ENCODE measurements around the gene CACNA1E. TPM values are rescaled to one million over a fixed set of nuclear protein-coding genes. Genes with fewer than 3 reads are reported as not detected.

CACNA1E gene
- total and polyA plus RNA-seq, 2 experiments from 2014 or later, result 0.32 to 1.1 TPM

DNA sequence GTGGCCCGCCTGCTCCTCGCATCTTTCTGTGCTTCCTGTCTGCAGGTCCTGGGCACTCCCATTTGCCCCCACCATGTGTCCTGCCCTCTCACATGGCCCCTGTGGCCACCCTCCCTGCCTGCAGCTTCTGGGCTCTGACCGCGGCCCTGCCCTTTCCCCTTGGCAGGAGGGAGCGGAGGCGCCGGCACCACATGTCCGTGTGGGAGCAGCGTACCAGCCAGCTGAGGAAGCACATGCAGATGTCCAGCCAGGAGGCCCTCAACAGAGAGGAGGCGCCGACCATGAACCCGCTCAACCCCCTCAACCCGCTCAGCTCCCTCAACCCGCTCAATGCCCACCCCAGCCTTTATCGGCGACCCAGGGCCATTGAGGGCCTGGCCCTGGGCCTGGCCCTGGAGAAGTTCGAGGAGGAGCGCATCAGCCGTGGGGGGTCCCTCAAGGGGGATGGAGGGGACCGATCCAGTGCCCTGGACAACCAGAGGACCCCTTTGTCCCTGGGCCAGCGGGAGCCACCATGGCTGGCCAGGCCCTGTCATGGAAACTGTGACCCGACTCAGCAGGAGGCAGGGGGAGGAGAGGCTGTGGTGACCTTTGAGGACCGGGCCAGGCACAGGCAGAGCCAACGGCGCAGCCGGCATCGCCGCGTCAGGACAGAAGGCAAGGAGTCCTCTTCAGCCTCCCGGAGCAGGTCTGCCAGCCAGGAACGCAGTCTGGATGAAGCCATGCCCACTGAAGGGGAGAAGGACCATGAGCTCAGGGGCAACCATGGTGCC lies 249.1 kb downstream of the CACNA1E start:
- H3K27ac Mint-ChIP-seq, result no peak overlapping the region
- no peaks in the 10 kb centered on the region for H3K9me2 ChIP-seq (ENCODE audit: insufficient read depth)
- H3K36me3 ChIP-seq (ENCODE audit: insufficient read depth), result no peaks in the 10 kb centered on the region
- H3K27ac ChIP-seq (ENCODE audit: low read depth), result no peak overlapping the region
- H3K9me3 Mint-ChIP-seq, result no peaks in the 10 kb centered on the region; the same call in 2 of the 3 replicates
- no peaks in the 10 kb centered on the region for H3K79me2 ChIP-seq (replicated peaks; ENCODE audit: insufficient read depth)
- ATAC-seq, result no peak
- no peaks in the 10 kb centered on the region for H3K4me1 ChIP-seq (ENCODE audit: insufficient read depth)
- TF ChIP-seq STAT1 (IDR thresholded peaks at IDR 0.05; ENCODE audit: unreplicated experiment) (no peak), CREB1 (CRISPR knock-in tag; IDR thresholded peaks at IDR 0.05; ENCODE audit: low read depth) (no peak), ZNF114 (CRISPR knock-in tag; IDR thresholded peaks at IDR 0.05) (no peak), CTCF (conservative IDR thresholded peaks at IDR 0.05; ENCODE audit: low read depth in 2 of 2) (no peak), ETS1 (IDR thresholded peaks at IDR 0.05) (no peak), ZNF331 (CRISPR knock-in tag; IDR thresholded peaks at IDR 0.05; ENCODE audit: low read depth) (no peak), JUNB (IDR thresholded peaks at IDR 0.05; ENCODE audit: unreplicated experiment) (no peak), EZH2 (IDR thresholded peaks at IDR 0.05; ENCODE audit: low read depth, unreplicated experiment) (no peak), EZH2phosphoT487 (IDR thresholded peaks at IDR 0.05; ENCODE audit: unreplicated experiment) (no peak), POLR2AphosphoS5 (IDR thresholded peaks at IDR 0.05; ENCODE audit: low read depth) (no peak), NANOG (IDR thresholded peaks at IDR 0.05; ENCODE audit: borderline replicate concordance) (no peak)
- TF ChIP-seq, protein P1, sequence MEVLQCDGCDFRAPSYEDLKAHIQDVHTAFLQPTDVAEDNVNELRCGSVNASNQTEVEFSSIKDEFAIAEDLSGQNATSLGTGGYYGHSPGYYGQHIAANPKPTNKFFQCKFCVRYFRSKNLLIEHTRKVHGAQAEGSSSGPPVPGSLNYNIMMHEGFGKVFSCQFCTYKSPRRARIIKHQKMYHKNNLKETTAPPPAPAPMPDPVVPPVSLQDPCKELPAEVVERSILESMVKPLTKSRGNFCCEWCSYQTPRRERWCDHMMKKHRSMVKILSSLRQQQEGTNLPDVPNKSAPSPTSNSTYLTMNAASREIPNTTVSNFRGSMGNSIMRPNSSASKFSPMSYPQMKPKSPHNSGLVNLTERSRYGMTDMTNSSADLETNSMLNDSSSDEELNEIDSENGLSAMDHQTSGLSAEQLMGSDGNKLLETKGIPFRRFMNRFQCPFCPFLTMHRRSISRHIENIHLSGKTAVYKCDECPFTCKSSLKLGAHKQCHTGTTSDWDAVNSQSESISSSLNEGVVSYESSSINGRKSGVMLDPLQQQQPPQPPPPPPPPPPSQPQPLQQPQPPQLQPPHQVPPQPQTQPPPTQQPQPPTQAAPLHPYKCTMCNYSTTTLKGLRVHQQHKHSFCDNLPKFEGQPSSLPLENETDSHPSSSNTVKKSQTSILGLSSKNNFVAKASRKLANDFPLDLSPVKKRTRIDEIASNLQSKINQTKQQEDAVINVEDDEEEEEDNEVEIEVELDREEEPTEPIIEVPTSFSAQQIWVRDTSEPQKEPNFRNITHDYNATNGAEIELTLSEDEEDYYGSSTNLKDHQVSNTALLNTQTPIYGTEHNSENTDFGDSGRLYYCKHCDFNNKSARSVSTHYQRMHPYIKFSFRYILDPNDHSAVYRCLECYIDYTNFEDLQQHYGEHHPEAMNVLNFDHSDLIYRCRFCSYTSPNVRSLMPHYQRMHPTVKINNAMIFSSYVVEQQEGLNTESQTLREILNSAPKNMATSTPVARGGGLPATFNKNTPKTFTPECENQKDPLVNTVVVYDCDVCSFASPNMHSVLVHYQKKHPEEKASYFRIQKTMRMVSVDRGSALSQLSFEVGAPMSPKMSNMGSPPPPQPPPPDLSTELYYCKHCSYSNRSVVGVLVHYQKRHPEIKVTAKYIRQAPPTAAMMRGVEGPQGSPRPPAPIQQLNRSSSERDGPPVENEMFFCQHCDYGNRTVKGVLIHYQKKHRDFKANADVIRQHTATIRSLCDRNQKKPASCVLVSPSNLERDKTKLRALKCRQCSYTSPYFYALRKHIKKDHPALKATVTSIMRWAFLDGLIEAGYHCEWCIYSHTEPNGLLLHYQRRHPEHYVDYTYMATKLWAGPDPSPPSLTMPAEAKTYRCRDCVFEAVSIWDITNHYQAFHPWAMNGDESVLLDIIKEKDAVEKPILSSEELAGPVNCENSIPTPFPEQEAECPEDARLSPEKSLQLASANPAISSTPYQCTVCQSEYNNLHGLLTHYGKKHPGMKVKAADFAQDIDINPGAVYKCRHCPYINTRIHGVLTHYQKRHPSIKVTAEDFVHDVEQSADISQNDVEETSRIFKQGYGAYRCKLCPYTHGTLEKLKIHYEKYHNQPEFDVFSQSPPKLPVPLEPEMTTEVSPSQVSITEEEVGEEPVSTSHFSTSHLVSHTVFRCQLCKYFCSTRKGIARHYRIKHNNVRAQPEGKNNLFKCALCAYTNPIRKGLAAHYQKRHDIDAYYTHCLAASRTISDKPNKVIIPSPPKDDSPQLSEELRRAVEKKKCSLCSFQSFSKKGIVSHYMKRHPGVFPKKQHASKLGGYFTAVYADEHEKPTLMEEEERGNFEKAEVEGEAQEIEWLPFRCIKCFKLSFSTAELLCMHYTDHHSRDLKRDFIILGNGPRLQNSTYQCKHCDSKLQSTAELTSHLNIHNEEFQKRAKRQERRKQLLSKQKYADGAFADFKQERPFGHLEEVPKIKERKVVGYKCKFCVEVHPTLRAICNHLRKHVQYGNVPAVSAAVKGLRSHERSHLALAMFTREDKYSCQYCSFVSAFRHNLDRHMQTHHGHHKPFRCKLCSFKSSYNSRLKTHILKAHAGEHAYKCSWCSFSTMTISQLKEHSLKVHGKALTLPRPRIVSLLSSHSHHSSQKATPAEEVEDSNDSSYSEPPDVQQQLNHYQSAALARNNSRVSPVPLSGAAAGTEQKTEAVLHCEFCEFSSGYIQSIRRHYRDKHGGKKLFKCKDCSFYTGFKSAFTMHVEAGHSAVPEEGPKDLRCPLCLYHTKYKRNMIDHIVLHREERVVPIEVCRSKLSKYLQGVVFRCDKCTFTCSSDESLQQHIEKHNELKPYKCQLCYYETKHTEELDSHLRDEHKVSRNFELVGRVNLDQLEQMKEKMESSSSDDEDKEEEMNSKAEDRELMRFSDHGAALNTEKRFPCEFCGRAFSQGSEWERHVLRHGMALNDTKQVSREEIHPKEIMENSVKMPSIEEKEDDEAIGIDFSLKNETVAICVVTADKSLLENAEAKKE (CRISPR knock-in tag; IDR thresholded peaks at IDR 0.05), result no peak
- TF ChIP-seq, protein P2, sequence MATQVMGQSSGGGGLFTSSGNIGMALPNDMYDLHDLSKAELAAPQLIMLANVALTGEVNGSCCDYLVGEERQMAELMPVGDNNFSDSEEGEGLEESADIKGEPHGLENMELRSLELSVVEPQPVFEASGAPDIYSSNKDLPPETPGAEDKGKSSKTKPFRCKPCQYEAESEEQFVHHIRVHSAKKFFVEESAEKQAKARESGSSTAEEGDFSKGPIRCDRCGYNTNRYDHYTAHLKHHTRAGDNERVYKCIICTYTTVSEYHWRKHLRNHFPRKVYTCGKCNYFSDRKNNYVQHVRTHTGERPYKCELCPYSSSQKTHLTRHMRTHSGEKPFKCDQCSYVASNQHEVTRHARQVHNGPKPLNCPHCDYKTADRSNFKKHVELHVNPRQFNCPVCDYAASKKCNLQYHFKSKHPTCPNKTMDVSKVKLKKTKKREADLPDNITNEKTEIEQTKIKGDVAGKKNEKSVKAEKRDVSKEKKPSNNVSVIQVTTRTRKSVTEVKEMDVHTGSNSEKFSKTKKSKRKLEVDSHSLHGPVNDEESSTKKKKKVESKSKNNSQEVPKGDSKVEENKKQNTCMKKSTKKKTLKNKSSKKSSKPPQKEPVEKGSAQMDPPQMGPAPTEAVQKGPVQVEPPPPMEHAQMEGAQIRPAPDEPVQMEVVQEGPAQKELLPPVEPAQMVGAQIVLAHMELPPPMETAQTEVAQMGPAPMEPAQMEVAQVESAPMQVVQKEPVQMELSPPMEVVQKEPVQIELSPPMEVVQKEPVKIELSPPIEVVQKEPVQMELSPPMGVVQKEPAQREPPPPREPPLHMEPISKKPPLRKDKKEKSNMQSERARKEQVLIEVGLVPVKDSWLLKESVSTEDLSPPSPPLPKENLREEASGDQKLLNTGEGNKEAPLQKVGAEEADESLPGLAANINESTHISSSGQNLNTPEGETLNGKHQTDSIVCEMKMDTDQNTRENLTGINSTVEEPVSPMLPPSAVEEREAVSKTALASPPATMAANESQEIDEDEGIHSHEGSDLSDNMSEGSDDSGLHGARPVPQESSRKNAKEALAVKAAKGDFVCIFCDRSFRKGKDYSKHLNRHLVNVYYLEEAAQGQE (IDR thresholded peaks at IDR 0.05; ENCODE audit: unreplicated experiment), result no peak
- H3F3A ChIP-seq (replicated peaks; ENCODE audit: low read depth), result no peaks in the 10 kb centered on the region
- no peak overlapping the region for H3K4me3 ChIP-seq
- H3K4me1 Mint-ChIP-seq, result peaks cover 3% of the 10 kb centered on the region; the same call in 1 of the 3 replicates
- no peak overlapping the region for H3K4me3 Mint-ChIP-seq
- no peak for DNase-seq (ENCODE audit: low spot score)
- no peaks in the 10 kb centered on the region; the same call in 2 of the 3 replicates for H3K36me3 Mint-ChIP-seq (ENCODE audit: low read depth)
- H3K4me2 ChIP-seq, result no peak overlapping the region
- H4K20me1 ChIP-seq (replicated peaks; ENCODE audit: insufficient read depth), result no peaks in the 10 kb centered on the region
- peaks cover 7% of the 10 kb centered on the region for H3K27me3 Mint-ChIP-seq (ENCODE audit: insufficient read depth, low read depth, poor library complexity)
- no peak overlapping the region for H2AFZ ChIP-seq
- H3K27me3 ChIP-seq (ENCODE audit: insufficient read depth), result no peaks in the 10 kb centered on the region
